Progenitor cell of endocrine pancreas (in vitro differentiated cells): ENCODE data around the gene CTPS2. TPM values are rescaled to one million over a fixed set of nuclear protein-coding genes. Genes with fewer than 3 reads are reported as not detected.
"Not testable (repeated sequence)": the region's sequence is repeated elsewhere in the genome, so short reads cannot be mapped to it uniquely, and the experiment has no call there.

Experiments used
- DNase-seq: peaks from one replicate; pipeline ENCODE4 v3.0.0; 2021; ENCODE audit warnings: low spot score; ENCODE audit not compliant: unreplicated experiment
- H3K27ac Mint-ChIP-seq: 2 replicates; pipeline ENCODE4 v1.8.0; 2021; ENCODE audit warnings: mild to moderate bottlenecking, moderate library complexity, mixed read lengths
- H3K27me3 Mint-ChIP-seq: 2 replicates; pipeline ENCODE4 v1.8.0; 2021; ENCODE audit warnings: mixed read lengths
- H3K36me3 Mint-ChIP-seq: 2 replicates; pipeline ENCODE4 v1.8.0; 2022; ENCODE audit warnings: mixed read lengths; ENCODE audit not compliant: insufficient read depth
- H3K4me1 Mint-ChIP-seq: 2 replicates; pipeline ENCODE4 v1.8.0; 2021; ENCODE audit warnings: low read depth, mixed read lengths
- H3K4me3 Mint-ChIP-seq: 2 replicates; pipeline ENCODE4 v1.8.0; 2021; ENCODE audit warnings: low read depth, mild to moderate bottlenecking, moderate library complexity, mixed read lengths
- H3K9me3 Mint-ChIP-seq: 2 replicates; pipeline ENCODE4 v1.8.0; 2021; ENCODE audit warnings: low read depth, mixed read lengths
- total RNA-seq: library from RNA; stranded (reverse); gene quantifications from 2 replicates; pipeline ENCODE4 v1.2.1, GENCODE V29; 2021
- TF ChIP-seq, protein P1 (sequence below): fragments of 200-600 bp; sonication (generic); IDR thresholded peaks from one replicate; pipeline ENCODE4 v1.5.0; 2021; ENCODE audit warnings: antibody characterized with exemption, mild to moderate bottlenecking; ENCODE audit not compliant: unreplicated experiment

The CTPS2 gene
- total RNA-seq, 1 donor from 2014 or later: 111 TPM

- Mint-ChIP-seq H3K4me3 (no peak overlapping the region), H3K9me3 (no peaks in the 10 kb centered on the region), H3K36me3 (peaks cover 37% of the 10 kb centered on the region), H3K4me1 (no peaks in the 10 kb centered on the region), H3K27me3 (no peaks in the 10 kb centered on the region), H3K27ac (no peak overlapping the region)
- TF ChIP-seq, protein P1, sequence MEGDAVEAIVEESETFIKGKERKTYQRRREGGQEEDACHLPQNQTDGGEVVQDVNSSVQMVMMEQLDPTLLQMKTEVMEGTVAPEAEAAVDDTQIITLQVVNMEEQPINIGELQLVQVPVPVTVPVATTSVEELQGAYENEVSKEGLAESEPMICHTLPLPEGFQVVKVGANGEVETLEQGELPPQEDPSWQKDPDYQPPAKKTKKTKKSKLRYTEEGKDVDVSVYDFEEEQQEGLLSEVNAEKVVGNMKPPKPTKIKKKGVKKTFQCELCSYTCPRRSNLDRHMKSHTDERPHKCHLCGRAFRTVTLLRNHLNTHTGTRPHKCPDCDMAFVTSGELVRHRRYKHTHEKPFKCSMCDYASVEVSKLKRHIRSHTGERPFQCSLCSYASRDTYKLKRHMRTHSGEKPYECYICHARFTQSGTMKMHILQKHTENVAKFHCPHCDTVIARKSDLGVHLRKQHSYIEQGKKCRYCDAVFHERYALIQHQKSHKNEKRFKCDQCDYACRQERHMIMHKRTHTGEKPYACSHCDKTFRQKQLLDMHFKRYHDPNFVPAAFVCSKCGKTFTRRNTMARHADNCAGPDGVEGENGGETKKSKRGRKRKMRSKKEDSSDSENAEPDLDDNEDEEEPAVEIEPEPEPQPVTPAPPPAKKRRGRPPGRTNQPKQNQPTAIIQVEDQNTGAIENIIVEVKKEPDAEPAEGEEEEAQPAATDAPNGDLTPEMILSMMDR: no peak
- DNase-seq: no peak
Observed at GRCh38 chrX:16618422-16618821, 94.0 kb downstream of the CTPS2 start.

DNA sequence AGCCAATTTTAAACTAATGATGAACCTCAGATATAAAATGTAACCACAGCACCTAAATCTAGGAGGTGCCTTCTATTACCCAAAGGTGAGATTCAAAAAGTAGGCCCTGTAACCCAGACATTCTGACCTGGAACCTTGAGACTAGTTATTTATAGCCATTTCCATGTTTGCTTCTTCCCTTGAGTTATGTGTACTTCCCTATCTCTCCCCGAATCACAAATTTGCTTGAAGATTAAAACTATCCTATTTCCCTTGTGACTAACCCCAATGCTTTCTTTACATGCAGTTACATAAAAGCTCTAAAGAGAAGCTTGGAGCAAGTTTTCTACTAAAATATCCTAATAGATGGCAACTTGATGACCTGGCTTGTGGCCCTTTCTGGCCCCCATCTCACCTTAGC is 95.1 kb downstream of the CTPS2 start:
- H3K27me3 Mint-ChIP-seq: no peaks in the 10 kb centered on the region
- no peak for DNase-seq
- no peaks in the 10 kb centered on the region for H3K9me3 Mint-ChIP-seq
- peaks cover 42% of the 10 kb centered on the region for H3K36me3 Mint-ChIP-seq
- H3K4me1 Mint-ChIP-seq: no peaks in the 10 kb centered on the region
- TF ChIP-seq, protein P1: no peak
- H3K4me3 Mint-ChIP-seq: no peak overlapping the region
- H3K27ac Mint-ChIP-seq: no peak overlapping the region

GRCh38 chrX:16612257-16612897 is 100.1 kb downstream of the CTPS2 start:
- Mint-ChIP-seq H3K36me3 (peaks cover 37% of the 10 kb centered on the region), H3K9me3 (no peaks in the 10 kb centered on the region), H3K27ac (peak overlapping the region; percentile 57), H3K27me3 (no peaks in the 10 kb centered on the region), H3K4me1 (no peaks in the 10 kb centered on the region), H3K4me3 (no peak overlapping the region)
- TF ChIP-seq, protein P1: no peak
- DNase-seq: no peak

DNA sequence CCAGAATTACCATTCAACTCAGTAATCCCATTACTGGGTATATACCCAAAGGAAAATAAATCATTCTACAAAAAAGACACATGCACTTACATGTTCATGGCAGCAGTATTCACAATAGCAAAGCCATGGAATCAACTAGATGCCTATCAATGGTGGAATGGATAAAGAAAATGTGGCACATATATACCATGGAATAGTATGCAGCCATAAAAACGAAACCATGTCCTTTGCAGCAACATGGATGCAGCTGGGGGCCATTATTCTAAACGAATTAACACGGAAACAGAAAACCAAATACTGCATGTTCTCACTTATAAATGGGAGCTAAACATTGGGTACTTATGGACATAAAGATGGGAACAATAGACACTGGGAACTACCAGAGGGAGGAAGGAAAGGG is 101.8 kb downstream of the CTPS2 start:
- not testable (repeated sequence) for H3K4me3 Mint-ChIP-seq, H3K27me3 Mint-ChIP-seq, H3K4me1 Mint-ChIP-seq, H3K9me3 Mint-ChIP-seq, DNase-seq
- Mint-ChIP-seq H3K36me3 (peaks cover 44% of the 10 kb centered on the region), H3K27ac (peak overlapping the region; percentile 20)

- Mint-ChIP-seq H3K36me3 (peaks cover 46% of the 10 kb centered on the region), H3K4me1 (peaks cover 5% of the 10 kb centered on the region), H3K9me3 (peaks cover 2% of the 10 kb centered on the region), H3K4me3 (no peak overlapping the region), H3K27me3 (no peaks in the 10 kb centered on the region), H3K27ac (no peak overlapping the region)
- TF ChIP-seq, protein P1: no peak
- DNase-seq: no peak
Observed at GRCh38 chrX:16610121-16610621, 102.3 kb downstream of the CTPS2 start.

GRCh38 chrX:16606142-16606720 is 106.2 kb downstream of the CTPS2 start:
- peak overlapping the region; percentile 73 for H3K27ac Mint-ChIP-seq
- H3K27me3 Mint-ChIP-seq: no peaks in the 10 kb centered on the region
- peaks cover 57% of the 10 kb centered on the region for H3K36me3 Mint-ChIP-seq
- H3K4me3 Mint-ChIP-seq: no peak overlapping the region
- DNase-seq: no peak
- TF ChIP-seq, protein P1: no peak
- peaks cover 2% of the 10 kb centered on the region for H3K9me3 Mint-ChIP-seq
- H3K4me1 Mint-ChIP-seq: peaks cover 20% of the 10 kb centered on the region
